Measurements from ENCODE around the gene CD4. TPM values are rescaled to one million over a fixed set of nuclear protein-coding genes. Genes with fewer than 3 reads are reported as not detected.

The CD4 gene
- total and polyA plus RNA-seq, 2 donors: 11.5 to 21.5 TPM

DNA sequence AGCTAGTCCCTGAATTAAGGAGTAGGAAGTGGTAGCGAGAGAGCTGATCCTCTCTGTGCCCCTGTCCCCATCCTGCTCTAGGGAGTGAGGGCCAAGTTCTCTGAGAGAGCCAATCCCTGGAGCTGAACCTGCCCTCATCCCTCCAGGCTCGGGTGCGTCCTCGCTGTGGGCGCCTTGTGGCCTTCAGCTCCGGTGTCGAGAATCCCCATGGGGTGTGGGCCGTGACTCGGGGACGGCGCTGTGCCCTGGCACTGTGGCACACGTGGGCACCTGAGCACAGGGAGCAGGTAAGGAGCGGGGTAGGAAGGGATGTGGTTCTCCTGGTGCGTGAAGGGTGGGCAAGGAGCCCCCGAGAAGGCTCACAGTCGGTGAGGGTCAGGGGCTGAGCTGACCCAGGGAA, 49.5 kb downstream of the CD4 start:
- WGBS: 93% methylated on average over 16 of the region's 16 CpGs
- Histone ChIP-seq H3K4me3 (ENCODE audit: low read depth, low read length) (no peak overlapping the region), H3K4me1 (ENCODE audit: insufficient read depth) (no peaks in the 10 kb centered on the region), H3K36me3 (ENCODE audit: insufficient read depth) (no peaks in the 10 kb centered on the region), H3K27ac (ENCODE audit: low read depth) (no peak overlapping the region)
- no peak for DNase-seq (ENCODE audit: extremely low spot score)

- no peaks in the 10 kb centered on the region for H3K4me1 ChIP-seq (ENCODE audit: insufficient read depth)
- H3K27ac ChIP-seq (ENCODE audit: low read depth): no peak overlapping the region
- WGBS: 65% methylated on average over 10 of the region's 10 CpGs
- no peaks in the 10 kb centered on the region for H3K36me3 ChIP-seq (ENCODE audit: insufficient read depth)
- DNase-seq (ENCODE audit: extremely low spot score): no peak
- no peak overlapping the region for H3K4me3 ChIP-seq (ENCODE audit: low read depth, low read length)
Observed at GRCh38 chr12:6839482-6840201, 50.3 kb downstream of the CD4 start.

- Histone ChIP-seq H3K36me3 (ENCODE audit: insufficient read depth) (no peaks in the 10 kb centered on the region), H3K4me1 (ENCODE audit: insufficient read depth) (no peaks in the 10 kb centered on the region), H3K4me3 (ENCODE audit: low read depth, low read length) (no peak overlapping the region), H3K27ac (ENCODE audit: low read depth) (no peak overlapping the region)
- no peak for DNase-seq (ENCODE audit: extremely low spot score)
- 26% methylated on average over 1 of the region's 1 CpG for WGBS
Observed at GRCh38 chr12:6840330-6840729, 51.0 kb downstream of the CD4 start.

DNA sequence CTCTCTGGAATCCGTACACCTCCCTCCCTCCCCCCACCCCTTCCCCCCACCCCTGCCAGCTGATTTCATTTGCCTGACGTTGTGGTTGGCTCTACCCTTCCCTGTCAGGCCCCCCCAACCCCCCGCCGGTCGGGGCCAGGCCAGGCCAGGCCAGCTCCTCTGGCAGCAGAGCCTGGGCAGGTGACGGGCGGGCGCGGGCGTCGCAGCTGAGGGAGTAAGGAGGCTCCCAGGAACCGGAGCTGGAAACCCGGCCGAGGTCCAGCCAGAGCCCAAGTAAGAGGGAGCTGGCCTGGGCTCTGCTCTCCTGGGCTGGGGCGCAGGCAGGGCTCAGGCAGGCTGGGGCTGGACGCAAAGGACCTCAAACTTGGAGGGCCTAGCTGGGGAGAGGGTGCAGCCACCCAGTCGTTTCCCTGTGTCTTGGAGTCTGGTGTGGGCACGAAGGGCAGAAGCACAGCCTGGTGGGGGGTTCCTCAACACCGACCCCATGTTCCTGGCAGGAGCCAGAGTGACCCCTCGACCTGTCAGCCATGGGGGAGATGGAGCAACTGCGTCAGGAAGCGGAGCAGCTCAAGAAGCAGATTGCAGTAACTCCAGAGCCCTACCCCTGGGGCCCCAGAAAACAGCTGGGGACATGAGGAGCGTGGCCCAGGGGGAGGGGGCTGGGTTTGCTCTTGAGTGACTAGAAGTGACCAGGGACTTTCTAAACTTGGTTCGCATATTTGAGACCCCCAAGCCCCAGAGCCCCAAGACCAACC, 51.6 kb downstream of the CD4 start, which contains the start of gene GNB3:
TSS of gene GNB3 (plus strand) at position 165 of the 755 bp plus-strand sequence. CDS start at position 528, 363 bp downstream.
- Histone ChIP-seq H3K4me3 (ENCODE audit: low read depth, low read length) (no peak within 1 kb of the TSS), H3K27ac (ENCODE audit: low read depth) (no peak within 1 kb of the TSS), H3K36me3 (ENCODE audit: insufficient read depth) (no peaks in the 10 kb centered on the region), H3K4me1 (ENCODE audit: insufficient read depth) (no peaks in the 10 kb centered on the region)
- WGBS: 42% methylated on average over 24 of the region's 24 CpGs
- no peak for DNase-seq (ENCODE audit: extremely low spot score)

DNA sequence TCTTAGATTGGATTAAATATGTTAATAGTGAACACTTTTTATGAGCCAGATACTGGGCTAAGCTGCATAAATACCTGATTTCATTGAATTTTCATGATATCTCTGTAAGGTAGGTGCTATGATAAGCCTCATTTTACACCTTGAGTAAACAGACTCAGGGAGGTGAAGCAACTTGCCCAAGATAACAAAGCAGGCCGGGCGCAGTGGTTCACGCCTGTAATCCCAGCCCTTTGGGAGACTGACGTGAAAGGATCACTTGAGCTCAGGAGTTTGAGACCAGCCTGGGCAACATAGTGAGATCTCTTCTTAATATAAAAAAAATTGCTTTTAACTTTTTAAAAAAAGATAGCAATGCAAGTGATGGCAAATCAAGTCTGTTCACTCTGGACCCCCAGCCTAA, 52.7 kb downstream of the CD4 start:
- no peak for DNase-seq (ENCODE audit: extremely low spot score)
- H3K36me3 ChIP-seq (ENCODE audit: insufficient read depth): no peaks in the 10 kb centered on the region
- no peak overlapping the region for H3K4me3 ChIP-seq (ENCODE audit: low read depth, low read length)
- 90% methylated on average over 4 of the region's 4 CpGs for WGBS
- no peak overlapping the region for H3K27ac ChIP-seq (ENCODE audit: low read depth)
- no peaks in the 10 kb centered on the region for H3K4me1 ChIP-seq (ENCODE audit: insufficient read depth)

GRCh38 chr12:6843118-6843902, 54.0 kb downstream of the CD4 start:
- WGBS: 78% methylated on average over 16 of the region's 16 CpGs
- H3K36me3 ChIP-seq (ENCODE audit: insufficient read depth): no peaks in the 10 kb centered on the region
- H3K4me1 ChIP-seq (ENCODE audit: insufficient read depth): no peaks in the 10 kb centered on the region
- H3K4me3 ChIP-seq (ENCODE audit: low read depth, low read length): no peak overlapping the region
- no peak for DNase-seq (ENCODE audit: extremely low spot score)
- no peak overlapping the region for H3K27ac ChIP-seq (ENCODE audit: low read depth)

GRCh38 chr12:6845395-6845794, 56.1 kb downstream of the CD4 start:
- no peaks in the 10 kb centered on the region for H3K36me3 ChIP-seq (ENCODE audit: insufficient read depth)
- no peak overlapping the region for H3K4me3 ChIP-seq (ENCODE audit: low read depth, low read length)
- H3K4me1 ChIP-seq (ENCODE audit: insufficient read depth): no peaks in the 10 kb centered on the region
- DNase-seq (ENCODE audit: extremely low spot score): no peak
- WGBS: 92% methylated on average over 17 of the region's 17 CpGs
- no peak overlapping the region for H3K27ac ChIP-seq (ENCODE audit: low read depth)

DNA sequence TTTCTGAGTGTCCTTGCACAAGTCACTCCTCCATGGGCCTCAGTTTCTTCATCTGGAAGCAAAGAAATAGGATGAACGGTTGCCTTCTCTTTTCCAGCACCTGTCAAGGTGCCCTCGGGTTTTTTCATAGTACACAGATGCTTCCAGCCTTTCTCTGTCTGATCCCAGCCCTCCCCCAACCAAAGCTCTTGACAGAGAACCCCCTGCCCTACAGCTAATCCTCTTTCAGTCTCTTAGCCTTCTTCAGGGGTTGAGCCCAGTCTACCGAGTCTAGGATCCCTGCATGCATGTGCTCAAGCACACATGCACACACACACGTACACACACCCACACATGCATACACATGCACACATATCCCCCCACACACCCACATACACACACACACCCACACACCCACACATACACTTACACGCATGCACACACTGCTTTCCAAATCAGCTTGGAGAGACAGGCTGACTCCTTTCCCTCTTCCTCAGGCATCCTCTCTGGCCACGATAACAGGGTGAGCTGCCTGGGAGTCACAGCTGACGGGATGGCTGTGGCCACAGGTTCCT, 57.1 kb downstream of the CD4 start:
- no peak for DNase-seq (ENCODE audit: extremely low spot score)
- H3K36me3 ChIP-seq (ENCODE audit: insufficient read depth): no peaks in the 10 kb centered on the region
- WGBS: 88% methylated on average over 7 of the region's 7 CpGs
- no peaks in the 10 kb centered on the region for H3K4me1 ChIP-seq (ENCODE audit: insufficient read depth)
- H3K4me3 ChIP-seq (ENCODE audit: low read depth, low read length): no peak overlapping the region
- H3K27ac ChIP-seq (ENCODE audit: low read depth): no peak overlapping the region

- DNase-seq (ENCODE audit: extremely low spot score): no peak
- no peak overlapping the region for H3K27ac ChIP-seq (ENCODE audit: low read depth)
- WGBS: 92% methylated on average over 2 of the region's 2 CpGs
- no peak overlapping the region for H3K4me3 ChIP-seq (ENCODE audit: low read depth, low read length)
- no peaks in the 10 kb centered on the region for H3K4me1 ChIP-seq (ENCODE audit: insufficient read depth)
- H3K36me3 ChIP-seq (ENCODE audit: insufficient read depth): no peaks in the 10 kb centered on the region
Observed at GRCh38 chr12:6847676-6848075, 58.3 kb downstream of the CD4 start.

DNA sequence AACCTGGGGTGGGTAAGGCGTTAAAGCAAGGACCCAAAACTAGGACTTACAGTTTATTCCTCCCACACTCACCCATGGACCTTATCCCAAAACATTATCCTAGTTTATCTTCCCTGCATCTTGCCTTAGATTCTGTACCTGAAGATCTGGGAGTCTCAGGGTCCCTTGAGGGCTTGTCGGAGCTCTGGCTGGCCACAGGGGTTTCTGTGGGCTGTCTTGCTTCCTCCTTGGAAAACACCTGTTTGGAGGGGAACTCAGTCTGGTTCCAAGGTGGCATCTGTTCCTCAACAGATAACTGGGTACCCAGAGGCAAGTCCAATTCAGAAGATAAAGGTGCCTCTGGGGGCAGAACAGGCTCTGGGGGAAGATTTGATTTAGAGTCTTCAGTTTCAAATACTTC, 60.1 kb downstream of the CD4 start:
- DNase-seq (ENCODE audit: extremely low spot score): no peak
- Histone ChIP-seq H3K36me3 (ENCODE audit: insufficient read depth) (no peaks in the 10 kb centered on the region), H3K27ac (ENCODE audit: low read depth) (no peak overlapping the region), H3K4me3 (ENCODE audit: low read depth, low read length) (no peak overlapping the region), H3K4me1 (ENCODE audit: insufficient read depth) (no peaks in the 10 kb centered on the region)
- WGBS: 85% methylated on average over 2 of the region's 2 CpGs

DNA sequence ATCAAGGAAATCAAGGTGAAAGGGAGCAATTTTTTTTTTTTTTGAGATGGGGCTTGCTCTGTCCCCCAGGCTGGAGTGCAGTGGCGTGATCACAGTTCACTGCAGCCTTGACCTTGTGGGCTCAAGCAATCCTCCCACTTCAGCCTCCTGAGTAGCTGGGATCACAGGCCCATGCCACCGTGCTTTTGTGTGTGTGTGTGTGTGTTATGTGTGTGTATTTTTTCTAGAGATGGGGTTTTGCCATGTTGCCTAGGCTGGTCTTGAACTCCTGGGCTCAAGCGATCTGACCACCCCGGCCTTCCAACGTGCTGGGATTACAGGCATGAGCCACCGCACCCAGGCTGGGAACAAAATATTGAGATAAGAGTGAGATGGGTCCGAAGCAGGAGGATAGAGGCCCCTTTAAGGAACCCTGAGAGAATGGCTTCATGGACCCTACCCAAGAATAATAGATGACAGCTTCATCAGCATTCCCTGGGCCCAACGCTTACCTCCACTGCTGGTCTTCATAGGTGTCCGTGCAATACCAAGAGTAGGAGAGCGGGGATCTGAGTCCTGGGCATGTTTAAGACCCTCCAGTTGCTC, 60.7 kb downstream of the CD4 start:
- DNase-seq (ENCODE audit: extremely low spot score): no peak
- Histone ChIP-seq H3K27ac (ENCODE audit: low read depth) (no peak overlapping the region), H3K4me3 (ENCODE audit: low read depth, low read length) (no peak overlapping the region), H3K4me1 (ENCODE audit: insufficient read depth) (no peaks in the 10 kb centered on the region), H3K36me3 (ENCODE audit: insufficient read depth) (no peaks in the 10 kb centered on the region)
- 70% methylated on average over 10 of the region's 10 CpGs for WGBS

- H3K4me3 ChIP-seq (ENCODE audit: low read depth, low read length): no peak overlapping the region
- no peak overlapping the region for H3K27ac ChIP-seq (ENCODE audit: low read depth)
- 24% methylated on average over 16 of the region's 16 CpGs for WGBS
- no peak for DNase-seq (ENCODE audit: extremely low spot score)
- no peaks in the 10 kb centered on the region for H3K36me3 ChIP-seq (ENCODE audit: insufficient read depth)
- no peaks in the 10 kb centered on the region for H3K4me1 ChIP-seq (ENCODE audit: insufficient read depth)
Observed at GRCh38 chr12:6850796-6851152, 61.4 kb downstream of the CD4 start.

- under 1% methylated on average over 37 of the region's 37 CpGs for WGBS
- no peaks in the 10 kb centered on the region for H3K4me1 ChIP-seq (ENCODE audit: insufficient read depth)
- peak; percentile 96 for DNase-seq (ENCODE audit: extremely low spot score)
- H3K4me3 ChIP-seq (ENCODE audit: low read depth, low read length): peak within 1 kb of the TSS; percentile 44
- no peaks in the 10 kb centered on the region for H3K36me3 ChIP-seq (ENCODE audit: insufficient read depth)
- peak within 1 kb of the TSS; percentile 68 for H3K27ac ChIP-seq (ENCODE audit: low read depth)
Observed at GRCh38 chr12:6851153-6851920, 62.0 kb downstream of the CD4 start, which contains the start of gene CDCA3. Gene CDCA3 (minus strand): TSS chr12:6851286. CDS start chr12:6850952, 334 bp downstream.

Measured in urinary bladder (tissue), 4 donors.